GM12875 (cell line): Measurements from ENCODE around the gene MYO18B.

ENCODE experiments used
- H3K4me3 ChIP-seq: one replicate; pipeline ENCODE4 v1.5.1; 2011; ENCODE audit warnings: low read depth, low read length, control low read depth
- TF ChIP-seq, protein P1 (sequence below): IDR thresholded peaks from 2 replicates; pipeline ENCODE4 v1.5.1; 2011; ENCODE audit warnings: low read depth, mild to moderate bottlenecking, control low read depth, inconsistent platforms, low read length, moderate library complexity, borderline replicate concordance; ENCODE audit not compliant: insufficient read depth

Gene MYO18B

DNA sequence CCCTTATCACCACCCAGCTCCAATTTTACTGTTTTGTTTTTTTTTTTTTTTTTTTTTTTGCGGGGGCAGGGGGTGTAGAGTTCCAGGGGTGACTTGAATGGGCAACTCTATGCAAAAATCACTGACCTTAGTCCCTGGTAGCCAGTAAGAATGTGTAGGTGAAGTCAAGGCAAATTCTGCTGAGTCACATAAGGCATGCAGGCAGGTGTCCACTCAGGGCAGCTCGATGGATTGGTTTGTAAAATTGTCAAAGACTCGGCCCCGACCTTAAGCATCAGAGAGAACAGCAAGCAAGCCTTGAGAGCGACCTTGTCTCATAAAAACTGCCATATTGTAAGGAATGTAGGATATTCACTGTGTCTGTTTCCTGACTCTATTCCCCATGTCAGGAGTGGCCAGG lies 275.9 kb downstream of the MYO18B start:
- TF ChIP-seq, protein P1, sequence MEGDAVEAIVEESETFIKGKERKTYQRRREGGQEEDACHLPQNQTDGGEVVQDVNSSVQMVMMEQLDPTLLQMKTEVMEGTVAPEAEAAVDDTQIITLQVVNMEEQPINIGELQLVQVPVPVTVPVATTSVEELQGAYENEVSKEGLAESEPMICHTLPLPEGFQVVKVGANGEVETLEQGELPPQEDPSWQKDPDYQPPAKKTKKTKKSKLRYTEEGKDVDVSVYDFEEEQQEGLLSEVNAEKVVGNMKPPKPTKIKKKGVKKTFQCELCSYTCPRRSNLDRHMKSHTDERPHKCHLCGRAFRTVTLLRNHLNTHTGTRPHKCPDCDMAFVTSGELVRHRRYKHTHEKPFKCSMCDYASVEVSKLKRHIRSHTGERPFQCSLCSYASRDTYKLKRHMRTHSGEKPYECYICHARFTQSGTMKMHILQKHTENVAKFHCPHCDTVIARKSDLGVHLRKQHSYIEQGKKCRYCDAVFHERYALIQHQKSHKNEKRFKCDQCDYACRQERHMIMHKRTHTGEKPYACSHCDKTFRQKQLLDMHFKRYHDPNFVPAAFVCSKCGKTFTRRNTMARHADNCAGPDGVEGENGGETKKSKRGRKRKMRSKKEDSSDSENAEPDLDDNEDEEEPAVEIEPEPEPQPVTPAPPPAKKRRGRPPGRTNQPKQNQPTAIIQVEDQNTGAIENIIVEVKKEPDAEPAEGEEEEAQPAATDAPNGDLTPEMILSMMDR: no peak
- H3K4me3 ChIP-seq: no peak overlapping the region

DNA sequence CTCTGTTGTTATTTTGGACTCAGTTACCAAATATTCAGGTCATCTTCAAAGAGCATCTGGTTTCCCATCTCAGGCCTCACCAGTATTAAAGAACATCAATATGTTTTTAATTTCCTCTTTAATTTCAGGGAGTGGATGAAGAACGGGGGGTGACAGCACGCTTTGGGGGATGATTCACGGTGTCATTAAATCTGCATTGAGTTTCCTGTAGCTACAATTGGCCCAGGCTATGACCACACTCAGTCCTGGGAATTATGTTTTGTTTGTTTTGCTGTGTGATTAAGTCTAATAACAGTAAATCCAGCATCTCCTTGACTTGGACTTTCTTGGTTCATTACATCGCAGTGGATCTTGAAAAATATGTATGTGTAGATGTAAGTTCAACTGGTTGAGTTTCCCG lies 277.6 kb downstream of the MYO18B start:
- TF ChIP-seq, protein P1: no peak
- no peak overlapping the region for H3K4me3 ChIP-seq

DNA sequence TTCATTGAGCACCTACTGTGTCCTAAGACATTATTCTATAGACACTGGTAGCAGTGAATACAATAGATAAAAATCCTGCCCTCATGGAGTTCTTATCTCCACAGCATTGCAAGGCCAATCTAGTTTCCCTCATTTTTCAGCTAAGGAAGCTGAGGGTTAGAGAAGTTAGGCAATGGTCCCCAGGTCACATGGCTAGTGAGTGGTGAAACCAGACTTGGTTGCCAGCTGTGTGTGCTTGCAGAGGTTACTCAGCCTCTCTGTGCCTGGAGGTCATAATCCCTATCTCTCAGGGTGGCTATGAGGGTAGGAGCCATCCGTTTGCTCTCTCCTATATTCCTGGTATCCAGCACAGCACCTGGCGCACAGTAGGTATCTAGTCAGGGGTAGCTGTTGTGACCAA lies 279.5 kb downstream of the MYO18B start:
- TF ChIP-seq, protein P1: no peak
- no peak overlapping the region for H3K4me3 ChIP-seq

DNA sequence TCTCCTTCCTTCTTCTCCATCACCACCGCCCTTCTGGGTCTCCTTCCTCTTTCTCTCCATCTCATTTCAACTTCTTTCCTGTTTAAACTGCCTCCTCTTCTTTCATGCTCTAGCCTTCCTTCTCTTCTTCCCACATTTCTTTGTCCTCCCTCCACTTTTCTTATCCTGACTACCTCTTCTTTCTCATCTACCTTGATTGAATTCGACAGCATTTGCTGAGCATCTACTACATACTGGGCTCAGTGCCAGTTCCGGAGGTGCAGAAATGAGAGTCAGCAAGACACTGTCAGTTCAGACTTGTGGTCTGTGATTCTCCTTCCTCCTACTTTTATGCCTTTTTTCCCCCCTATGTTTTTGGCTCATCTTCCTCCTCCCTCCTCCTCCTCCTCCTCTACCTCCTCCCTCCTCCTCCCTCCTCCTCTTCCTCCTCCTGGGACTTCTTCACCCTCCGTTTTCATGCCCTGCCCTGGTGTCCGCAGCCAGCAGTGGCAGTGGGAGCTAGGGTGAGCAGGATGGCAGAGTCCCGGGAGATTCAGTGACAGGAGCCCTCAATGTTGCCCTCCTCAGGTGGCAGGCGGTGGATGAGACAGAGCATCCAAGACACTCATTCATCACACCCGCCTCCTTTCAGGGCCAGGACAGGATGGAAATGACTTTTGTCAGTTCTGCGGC lies 281.3 kb downstream of the MYO18B start:
- no peak overlapping the region for H3K4me3 ChIP-seq
- TF ChIP-seq, protein P1: no peak

DNA sequence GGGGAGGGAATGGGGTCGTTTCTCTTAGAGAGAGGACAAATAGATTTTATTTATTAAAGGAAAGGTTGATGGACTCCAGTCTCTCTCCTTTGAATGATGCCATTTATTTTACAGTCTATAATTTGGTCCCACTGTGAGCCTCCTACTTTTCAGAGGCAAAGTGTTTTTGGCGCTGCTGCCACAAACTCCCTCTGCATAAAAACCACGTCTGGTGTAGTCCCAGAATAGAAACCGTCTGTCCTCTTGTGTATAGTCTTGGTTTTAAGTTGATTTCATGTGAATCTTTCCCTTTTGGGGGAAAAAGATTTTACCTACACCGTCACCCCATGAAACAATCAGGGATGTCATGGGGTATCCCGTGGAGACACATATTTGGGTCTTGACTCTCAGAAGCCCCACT lies 283.6 kb downstream of the MYO18B start:
- TF ChIP-seq, protein P1: no peak
- no peak overlapping the region for H3K4me3 ChIP-seq

DNA sequence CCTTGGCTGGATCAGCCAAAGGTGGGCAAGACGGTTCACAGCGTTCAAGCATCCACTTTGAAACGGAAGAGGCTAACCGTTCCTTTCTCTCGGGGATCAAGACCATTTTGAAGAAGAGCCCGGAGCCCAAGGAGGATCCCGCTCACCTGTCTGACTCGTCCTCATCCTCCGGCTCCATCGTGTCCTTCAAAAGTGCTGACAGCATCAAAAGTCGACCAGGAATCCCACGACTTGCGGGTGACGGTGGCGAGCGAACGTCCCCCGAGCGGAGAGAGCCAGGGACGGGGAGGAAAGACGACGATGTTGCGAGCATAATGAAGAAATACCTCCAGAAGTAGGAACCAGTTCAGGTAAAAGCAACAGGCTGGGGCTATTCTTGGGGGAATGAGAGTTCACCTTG lies 285.4 kb downstream of the MYO18B start:
- TF ChIP-seq, protein P1: no peak

DNA sequence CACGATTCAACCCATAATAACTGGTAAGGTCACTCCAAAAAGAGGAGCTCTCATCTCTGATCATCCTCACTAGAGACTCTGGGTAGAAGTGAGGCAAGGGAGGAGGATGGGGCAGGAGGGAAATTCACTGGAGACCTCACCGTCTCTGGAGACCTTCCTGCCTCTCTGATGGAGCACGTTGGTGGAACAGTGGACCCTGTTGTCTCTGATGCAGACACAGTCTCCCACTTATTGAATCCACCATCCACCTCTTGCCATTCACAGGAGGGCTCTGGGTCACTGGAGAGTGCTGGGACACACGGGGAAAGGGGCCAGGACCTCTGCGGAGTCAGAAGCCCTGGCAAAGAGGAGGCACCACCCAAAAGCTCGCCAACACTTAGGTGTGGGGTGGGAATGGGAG lies 289.7 kb downstream of the MYO18B start:
- TF ChIP-seq, protein P1: no peak

More for the DNA sequence above, 285.4 kb downstream of the MYO18B start:
- no peak overlapping the region for H3K4me3 ChIP-seq

More for the DNA sequence above, 289.7 kb downstream of the MYO18B start:
- no peak overlapping the region for H3K4me3 ChIP-seq
